Adipocyte (in vitro differentiated cells): ENCODE results near the gene INS.
A peak's percentile ranks its signal among the peaks of the same experiment; 100 is the strongest.

Source experiments
- DNase-seq: peaks from one replicate; pipeline ENCODE4 v3.0.0-alpha.2; 2015; ENCODE audit warnings: low read depth
- H3K27me3 ChIP-seq: replicated peaks from 2 replicates; pipeline ENCODE4 v1.7.0; 2013; ENCODE audit warnings: mild to moderate bottlenecking, low read length, moderate library complexity; ENCODE audit not compliant: control insufficient read depth, insufficient read depth
- H3K36me3 ChIP-seq: 2 replicates; pipeline ENCODE4 v1.7.0; 2013; ENCODE audit warnings: low read length, mild to moderate bottlenecking, moderate library complexity; ENCODE audit not compliant: control insufficient read depth, insufficient read depth, severe bottlenecking
- H3K4me1 ChIP-seq: 2 replicates; pipeline ENCODE4 v1.7.0; 2013; ENCODE audit warnings: mild to moderate bottlenecking, low read length, moderate library complexity; ENCODE audit not compliant: control insufficient read depth, insufficient read depth
- H3K4me3 ChIP-seq: 2 replicates; pipeline ENCODE4 v1.7.0; 2013; ENCODE audit warnings: mild to moderate bottlenecking, low read length, moderate library complexity
- H3K9ac ChIP-seq: 2 replicates; pipeline ENCODE4 v1.7.0; 2013; ENCODE audit warnings: mild to moderate bottlenecking, low read length, moderate library complexity
- H3K9me3 ChIP-seq: 2 replicates; pipeline ENCODE4 v1.7.0; 2013; ENCODE audit warnings: mild to moderate bottlenecking, low read length, moderate library complexity; ENCODE audit not compliant: control insufficient read depth

INS gene

GRCh38 chr11:2177076-2177475 lies 16.1 kb upstream of the INS start:
- Histone ChIP-seq H3K4me1 (no peaks in the 10 kb centered on the region), H3K9me3 (no peaks in the 10 kb centered on the region), H3K36me3 (no peaks in the 10 kb centered on the region), H3K9ac (no peak overlapping the region), H3K4me3 (no peak overlapping the region), H3K27me3 (peaks cover 24% of the 10 kb centered on the region)
- no peak for DNase-seq

GRCh38 chr11:2176389-2176900 lies 15.4 kb upstream of the INS start:
- H3K9me3 ChIP-seq: no peaks in the 10 kb centered on the region
- no peaks in the 10 kb centered on the region for H3K36me3 ChIP-seq
- no peak overlapping the region for H3K9ac ChIP-seq
- peaks cover 19% of the 10 kb centered on the region for H3K27me3 ChIP-seq
- DNase-seq: no peak
- no peaks in the 10 kb centered on the region for H3K4me1 ChIP-seq
- H3K4me3 ChIP-seq: no peak overlapping the region

GRCh38 chr11:2175659-2176058 lies 14.7 kb upstream of the INS start:
- H3K27me3 ChIP-seq: peaks cover 17% of the 10 kb centered on the region
- no peaks in the 10 kb centered on the region for H3K4me1 ChIP-seq
- H3K4me3 ChIP-seq: no peak overlapping the region
- no peak overlapping the region for H3K9ac ChIP-seq
- H3K9me3 ChIP-seq: no peaks in the 10 kb centered on the region
- no peaks in the 10 kb centered on the region for H3K36me3 ChIP-seq
- peak; percentile 12 for DNase-seq

- H3K9ac ChIP-seq: no peak overlapping the region
- H3K9me3 ChIP-seq: no peaks in the 10 kb centered on the region
- no peak overlapping the region for H3K4me3 ChIP-seq
- H3K27me3 ChIP-seq: peaks cover 10% of the 10 kb centered on the region
- H3K4me1 ChIP-seq: no peaks in the 10 kb centered on the region
- H3K36me3 ChIP-seq: no peaks in the 10 kb centered on the region
- no peak for DNase-seq
Observed at GRCh38 chr11:2174361-2174760, 13.4 kb upstream of the INS start.

- Histone ChIP-seq H3K27me3 (peaks cover 7% of the 10 kb centered on the region), H3K9me3 (no peaks in the 10 kb centered on the region), H3K36me3 (no peaks in the 10 kb centered on the region), H3K9ac (no peak overlapping the region), H3K4me3 (no peak overlapping the region), H3K4me1 (no peaks in the 10 kb centered on the region)
- DNase-seq: no peak
Observed at GRCh38 chr11:2173761-2174160, 12.8 kb upstream of the INS start.

- Histone ChIP-seq H3K4me1 (no peaks in the 10 kb centered on the region), H3K9me3 (no peaks in the 10 kb centered on the region), H3K9ac (no peak overlapping the region), H3K4me3 (no peak overlapping the region), H3K27me3 (peaks cover 7% of the 10 kb centered on the region), H3K36me3 (no peaks in the 10 kb centered on the region)
- peak; percentile 21 for DNase-seq
Observed at GRCh38 chr11:2173150-2173693, 12.2 kb upstream of the INS start.

GRCh38 chr11:2172676-2173075 lies 11.7 kb upstream of the INS start:
- Histone ChIP-seq H3K27me3 (peaks cover 7% of the 10 kb centered on the region), H3K36me3 (no peaks in the 10 kb centered on the region), H3K4me1 (no peaks in the 10 kb centered on the region), H3K9ac (no peak overlapping the region), H3K4me3 (no peak overlapping the region), H3K9me3 (no peaks in the 10 kb centered on the region)
- DNase-seq: no peak

- Histone ChIP-seq H3K36me3 (no peaks in the 10 kb centered on the region), H3K4me3 (no peak within 1 kb of the TSS), H3K9me3 (no peaks in the 10 kb centered on the region), H3K27me3 (peaks cover 7% of the 10 kb centered on the region), H3K4me1 (no peaks in the 10 kb centered on the region), H3K9ac (no peak within 1 kb of the TSS)
- DNase-seq: peak; percentile 19
Observed at GRCh38 chr11:2171591-2172003, 10.6 kb upstream of the INS start, which contains the start of gene TH. Gene TH (minus strand): TSS chr11:2171815. CDS start chr11:2171786, 29 bp downstream.

- Histone ChIP-seq H3K4me1 (no peaks in the 10 kb centered on the region), H3K4me3 (no peak overlapping the region), H3K27me3 (peaks cover 18% of the 10 kb centered on the region), H3K9ac (no peak overlapping the region), H3K36me3 (no peaks in the 10 kb centered on the region), H3K9me3 (no peaks in the 10 kb centered on the region)
- DNase-seq: no peak
Observed at GRCh38 chr11:2169626-2170570, 8.9 kb upstream of the INS start.

GRCh38 chr11:2169005-2169378 lies 8.0 kb upstream of the INS start:
- H3K4me3 ChIP-seq: no peak overlapping the region
- peaks cover 19% of the 10 kb centered on the region for H3K27me3 ChIP-seq
- H3K4me1 ChIP-seq: no peaks in the 10 kb centered on the region
- no peaks in the 10 kb centered on the region for H3K9me3 ChIP-seq
- H3K36me3 ChIP-seq: no peaks in the 10 kb centered on the region
- H3K9ac ChIP-seq: no peak overlapping the region
- no peak for DNase-seq

- no peaks in the 10 kb centered on the region for H3K9me3 ChIP-seq
- H3K27me3 ChIP-seq: peaks cover 17% of the 10 kb centered on the region
- H3K36me3 ChIP-seq: no peaks in the 10 kb centered on the region
- no peak for DNase-seq
- H3K9ac ChIP-seq: no peak overlapping the region
- H3K4me3 ChIP-seq: no peak overlapping the region
- no peaks in the 10 kb centered on the region for H3K4me1 ChIP-seq
Observed at GRCh38 chr11:2168286-2169004, 7.4 kb upstream of the INS start.
